Hepatocyte (in vitro differentiated cells): ENCODE results near the gene PRKG1.

Experiments
- EZH2 ChIP-seq: fragments of 200-600 bp; sonication (generic); IDR thresholded peaks from 2 replicates; pipeline ENCODE4 v1.6.1; 2016; ENCODE audit warnings: antibody characterized with exemption, mild to moderate bottlenecking, borderline replicate concordance
- TF ChIP-seq, protein P1 (sequence below): fragments of 200-600 bp; sonication (generic); IDR thresholded peaks from 2 replicates; pipeline ENCODE4 v1.5.1; 2016; ENCODE audit warnings: antibody characterized with exemption, mild to moderate bottlenecking; ENCODE audit not compliant: poor library complexity

DNA sequence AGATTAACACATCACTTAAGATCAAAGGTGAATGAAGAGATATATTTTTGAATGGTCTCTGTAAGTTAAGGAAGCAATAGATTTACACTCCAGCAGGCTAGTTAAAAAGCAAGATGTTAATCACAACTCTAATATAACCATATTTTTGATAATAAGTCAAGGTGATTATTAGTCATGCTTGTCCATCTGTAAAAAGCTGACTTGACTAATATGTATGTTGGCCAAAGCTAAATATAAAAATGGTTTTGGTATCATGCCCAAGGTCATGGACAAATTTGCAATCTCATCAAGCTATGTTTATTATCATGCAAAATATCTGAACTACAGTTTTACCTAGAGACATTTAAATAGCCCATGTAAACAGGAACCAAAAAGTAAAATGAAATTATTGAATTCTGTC lies 727.7 kb downstream of the PRKG1 start:
- TF ChIP-seq, protein P1, sequence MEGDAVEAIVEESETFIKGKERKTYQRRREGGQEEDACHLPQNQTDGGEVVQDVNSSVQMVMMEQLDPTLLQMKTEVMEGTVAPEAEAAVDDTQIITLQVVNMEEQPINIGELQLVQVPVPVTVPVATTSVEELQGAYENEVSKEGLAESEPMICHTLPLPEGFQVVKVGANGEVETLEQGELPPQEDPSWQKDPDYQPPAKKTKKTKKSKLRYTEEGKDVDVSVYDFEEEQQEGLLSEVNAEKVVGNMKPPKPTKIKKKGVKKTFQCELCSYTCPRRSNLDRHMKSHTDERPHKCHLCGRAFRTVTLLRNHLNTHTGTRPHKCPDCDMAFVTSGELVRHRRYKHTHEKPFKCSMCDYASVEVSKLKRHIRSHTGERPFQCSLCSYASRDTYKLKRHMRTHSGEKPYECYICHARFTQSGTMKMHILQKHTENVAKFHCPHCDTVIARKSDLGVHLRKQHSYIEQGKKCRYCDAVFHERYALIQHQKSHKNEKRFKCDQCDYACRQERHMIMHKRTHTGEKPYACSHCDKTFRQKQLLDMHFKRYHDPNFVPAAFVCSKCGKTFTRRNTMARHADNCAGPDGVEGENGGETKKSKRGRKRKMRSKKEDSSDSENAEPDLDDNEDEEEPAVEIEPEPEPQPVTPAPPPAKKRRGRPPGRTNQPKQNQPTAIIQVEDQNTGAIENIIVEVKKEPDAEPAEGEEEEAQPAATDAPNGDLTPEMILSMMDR, result no peak
- no peak for TF ChIP-seq EZH2
